GM12864 (cell line): ENCODE data around the gene CA10.

Experiments used
- DNase-seq: peaks from one replicate; pipeline ENCODE4 v3.0.0-alpha.2; 2011; ENCODE audit warnings: low read depth
- H3K4me3 ChIP-seq: 2 replicates; pipeline ENCODE4 v1.5.1; 2011; ENCODE audit warnings: mild to moderate bottlenecking, low read depth, low read length, control low read depth
- TF ChIP-seq, protein P1 (sequence below): IDR thresholded peaks from 2 replicates; pipeline ENCODE4 v1.5.1; 2011; ENCODE audit warnings: low read depth, mild to moderate bottlenecking, moderate library complexity, low read length, control low read depth, inconsistent platforms; ENCODE audit errors: missing control alignments

CA10 gene

DNA sequence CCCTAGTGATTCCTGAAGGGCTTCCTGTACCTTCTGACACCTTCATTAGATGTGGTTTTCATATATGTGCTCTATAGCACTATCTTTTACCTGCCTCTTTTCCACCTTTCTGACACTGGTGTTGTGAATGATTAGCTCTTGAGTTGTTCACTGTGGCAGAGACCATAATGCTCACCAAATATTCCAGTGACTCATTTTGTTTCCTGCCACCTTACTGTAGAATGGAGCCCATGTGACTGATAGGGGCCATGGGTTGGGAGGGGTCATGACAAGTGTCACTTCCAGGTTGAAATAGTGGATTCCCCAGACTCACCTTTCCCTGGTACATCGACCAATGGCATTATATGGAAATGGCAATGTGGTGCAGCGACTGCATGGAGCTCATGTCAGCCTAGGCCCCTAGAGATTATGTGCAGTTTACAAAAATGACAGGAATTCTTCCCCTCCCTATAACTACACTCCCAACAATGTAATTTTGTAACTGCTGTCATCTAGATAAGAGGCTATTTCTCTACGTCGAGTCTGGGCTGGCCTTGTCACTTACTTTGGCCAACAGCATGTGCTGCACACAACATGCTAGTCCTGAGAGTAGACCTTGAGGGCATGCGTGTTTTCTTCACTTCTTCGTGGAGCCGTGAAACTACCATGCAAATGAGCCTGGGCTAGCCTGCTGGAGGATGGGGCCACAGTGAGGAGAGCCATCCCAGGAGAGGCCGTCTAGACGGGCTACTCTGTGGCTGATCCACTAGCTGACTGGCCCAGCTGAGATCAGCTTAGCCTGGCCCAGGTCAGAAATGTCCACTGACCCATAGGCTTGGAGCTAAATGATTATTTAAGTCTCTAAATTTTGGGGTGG lies 409.5 kb downstream of the CA10 start:
- DNase-seq = no peak
- no peak overlapping the region for H3K4me3 ChIP-seq
- TF ChIP-seq, protein P1, sequence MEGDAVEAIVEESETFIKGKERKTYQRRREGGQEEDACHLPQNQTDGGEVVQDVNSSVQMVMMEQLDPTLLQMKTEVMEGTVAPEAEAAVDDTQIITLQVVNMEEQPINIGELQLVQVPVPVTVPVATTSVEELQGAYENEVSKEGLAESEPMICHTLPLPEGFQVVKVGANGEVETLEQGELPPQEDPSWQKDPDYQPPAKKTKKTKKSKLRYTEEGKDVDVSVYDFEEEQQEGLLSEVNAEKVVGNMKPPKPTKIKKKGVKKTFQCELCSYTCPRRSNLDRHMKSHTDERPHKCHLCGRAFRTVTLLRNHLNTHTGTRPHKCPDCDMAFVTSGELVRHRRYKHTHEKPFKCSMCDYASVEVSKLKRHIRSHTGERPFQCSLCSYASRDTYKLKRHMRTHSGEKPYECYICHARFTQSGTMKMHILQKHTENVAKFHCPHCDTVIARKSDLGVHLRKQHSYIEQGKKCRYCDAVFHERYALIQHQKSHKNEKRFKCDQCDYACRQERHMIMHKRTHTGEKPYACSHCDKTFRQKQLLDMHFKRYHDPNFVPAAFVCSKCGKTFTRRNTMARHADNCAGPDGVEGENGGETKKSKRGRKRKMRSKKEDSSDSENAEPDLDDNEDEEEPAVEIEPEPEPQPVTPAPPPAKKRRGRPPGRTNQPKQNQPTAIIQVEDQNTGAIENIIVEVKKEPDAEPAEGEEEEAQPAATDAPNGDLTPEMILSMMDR = no peak

DNA sequence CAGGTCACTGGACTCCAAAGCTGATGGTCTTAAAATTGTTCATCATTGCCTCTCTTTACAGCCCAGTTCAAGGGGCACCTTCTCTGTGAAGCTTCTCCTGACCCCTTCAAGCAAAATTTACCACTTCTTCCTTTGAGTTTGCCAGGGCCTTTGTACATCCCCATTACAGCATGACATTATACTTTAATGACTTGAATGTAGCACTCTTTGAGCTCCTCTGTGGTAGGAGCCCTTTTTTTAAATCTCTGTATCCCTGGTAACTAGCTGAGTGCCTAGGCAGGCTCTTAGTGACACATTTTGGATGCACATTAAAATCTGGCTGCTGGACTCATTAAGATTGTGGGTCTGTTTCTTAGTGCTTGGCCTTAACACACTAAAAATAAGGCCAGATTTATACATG lies 412.1 kb downstream of the CA10 start:
- no peak overlapping the region for H3K4me3 ChIP-seq
- no peak for DNase-seq
- TF ChIP-seq, protein P1 = no peak

DNA sequence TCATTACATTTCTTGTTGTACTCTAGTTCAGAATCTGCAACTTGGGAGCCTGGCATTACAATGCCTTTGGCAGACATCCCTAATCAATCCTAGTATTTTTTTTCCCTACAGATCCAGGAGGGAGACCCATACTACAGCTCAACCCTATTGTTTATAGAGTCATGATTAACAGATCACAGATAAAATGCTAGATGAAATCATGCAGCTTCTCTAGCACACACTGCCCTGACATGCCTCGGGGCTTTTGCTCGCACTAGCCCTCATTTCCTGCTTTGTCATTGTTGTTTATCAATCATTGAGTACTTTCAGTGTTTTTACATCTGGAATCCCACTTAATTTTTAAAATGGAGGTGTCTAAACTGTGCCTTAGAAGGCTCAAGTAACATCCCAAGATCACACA lies 412.5 kb downstream of the CA10 start:
- no peak for DNase-seq
- no peak overlapping the region for H3K4me3 ChIP-seq
- TF ChIP-seq, protein P1 = no peak

DNA sequence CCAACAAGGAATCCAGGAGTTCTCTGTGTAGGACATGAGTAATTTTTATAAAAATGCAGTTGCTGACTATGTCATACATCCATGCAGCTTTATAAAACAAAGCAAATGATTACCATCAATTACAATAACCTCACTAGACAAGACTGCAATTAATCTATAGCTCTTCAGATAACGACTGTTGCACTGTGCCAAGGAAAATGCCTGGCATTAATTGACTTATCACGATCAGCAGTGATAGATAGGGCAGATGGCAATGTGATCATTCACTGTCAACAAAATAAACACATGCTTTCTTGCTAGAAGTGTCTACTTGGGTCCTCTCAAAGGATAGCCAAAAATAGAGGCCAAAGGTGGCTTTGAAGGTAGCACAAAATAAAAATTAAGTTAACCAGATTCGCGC lies 415.0 kb downstream of the CA10 start:
- no peak overlapping the region for H3K4me3 ChIP-seq
- TF ChIP-seq, protein P1 = no peak
- no peak for DNase-seq

DNA sequence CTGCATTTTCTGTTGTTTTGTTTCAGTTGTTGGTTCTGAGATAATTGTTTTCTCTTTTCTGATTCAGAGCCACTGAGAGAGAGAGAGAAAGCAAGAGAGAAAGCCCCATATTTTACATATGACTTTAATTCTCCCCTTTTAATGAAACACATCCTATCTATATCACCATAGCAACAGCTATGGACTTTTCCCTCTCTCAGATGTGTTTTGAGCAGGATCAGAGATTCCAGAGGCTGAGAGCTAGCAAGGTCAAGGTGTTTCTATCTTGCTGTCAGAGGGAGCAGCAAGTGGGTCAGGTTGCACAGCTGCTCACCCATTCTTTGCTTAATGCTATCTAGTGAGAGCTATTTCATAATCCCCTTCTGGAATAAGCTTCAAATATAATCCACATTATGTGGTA lies 415.9 kb downstream of the CA10 start:
- no peak overlapping the region for H3K4me3 ChIP-seq
- TF ChIP-seq, protein P1 = no peak
- no peak for DNase-seq

DNA sequence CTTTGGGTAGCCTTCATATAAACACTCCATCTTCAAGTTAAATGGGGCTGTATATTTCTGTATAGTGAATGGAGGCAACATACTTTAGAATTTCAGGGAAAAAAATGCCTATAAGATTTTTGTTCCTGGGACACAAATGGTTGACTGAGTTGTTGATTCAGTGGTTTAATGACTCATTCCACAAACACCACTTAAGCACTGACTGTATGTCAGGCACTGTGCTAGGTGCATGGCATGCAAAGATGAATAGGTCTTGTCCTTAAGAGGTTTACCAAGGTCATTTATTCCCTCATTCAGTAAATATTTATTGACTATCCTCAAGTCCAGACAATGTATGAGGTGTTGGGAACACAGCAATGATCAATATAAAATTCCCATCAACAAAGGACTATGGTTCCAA lies 417.1 kb downstream of the CA10 start:
- TF ChIP-seq, protein P1 = no peak
- DNase-seq = no peak

DNA sequence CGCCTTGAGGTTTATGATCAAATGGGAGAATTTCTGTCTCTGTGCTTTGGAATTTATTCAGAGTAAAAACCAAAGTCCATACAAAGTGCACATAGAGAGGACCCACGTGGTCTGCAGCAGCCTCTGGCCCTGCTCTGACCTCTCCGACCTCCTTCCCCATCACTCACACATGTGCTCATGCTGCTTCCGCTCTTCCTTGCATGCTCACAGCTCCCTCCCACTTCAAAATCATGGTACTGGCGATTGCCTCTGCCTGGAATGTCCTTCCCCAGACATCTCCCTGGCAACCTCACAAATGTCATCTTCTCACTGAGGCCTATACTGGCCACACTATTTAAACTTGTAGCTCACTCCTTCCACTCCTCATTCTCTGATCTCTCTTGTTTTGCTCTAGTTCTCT lies 418.0 kb downstream of the CA10 start:
- TF ChIP-seq, protein P1 = no peak
- no peak for DNase-seq
- H3K4me3 ChIP-seq = no peak overlapping the region

More for the DNA sequence above, 417.1 kb downstream of the CA10 start:
- H3K4me3 ChIP-seq = no peak overlapping the region
